GM10847 (cell line): ENCODE measurements around the gene RP9.

Source experiments
- POLR2A ChIP-seq: IDR thresholded peaks from 2 replicates; pipeline ENCODE4 v1.6.1; 2011; ENCODE audit not compliant: insufficient read length; ENCODE audit errors: extremely low read depth

RP9 gene

DNA sequence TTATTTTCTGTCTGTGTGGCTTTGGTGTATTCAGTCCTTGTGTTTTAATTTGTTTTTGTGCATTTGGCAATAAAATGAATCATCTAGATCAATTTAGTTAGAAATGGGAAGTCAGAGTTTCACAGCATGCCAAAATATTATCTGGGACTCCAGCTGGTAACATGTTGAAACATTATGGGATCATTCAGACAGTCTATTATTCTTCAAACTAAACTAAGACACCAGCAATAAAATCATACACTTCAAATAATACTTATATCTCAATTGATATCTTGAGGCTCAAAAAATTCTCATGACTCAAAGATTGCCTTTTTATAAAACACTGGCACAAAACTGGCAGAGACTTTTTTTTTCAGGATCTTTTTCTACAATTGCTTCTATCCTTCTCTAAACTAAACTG, 5.8 kb upstream of the RP9 start:
- no peak for TF ChIP-seq POLR2A

GRCh38 chr7:33111614-33112013, 2.4 kb upstream of the RP9 start:
- no peak for TF ChIP-seq POLR2A

- no peak for TF ChIP-seq POLR2A
Observed at GRCh38 chr7:33109758-33110238, 594 bp upstream of the RP9 start.

- TF ChIP-seq POLR2A: no peak
Observed at GRCh38 chr7:33108554-33109004, 625 bp downstream of the RP9 start.

GRCh38 chr7:33107136-33108066, 1.8 kb downstream of the RP9 start:
- no peak for TF ChIP-seq POLR2A

DNA sequence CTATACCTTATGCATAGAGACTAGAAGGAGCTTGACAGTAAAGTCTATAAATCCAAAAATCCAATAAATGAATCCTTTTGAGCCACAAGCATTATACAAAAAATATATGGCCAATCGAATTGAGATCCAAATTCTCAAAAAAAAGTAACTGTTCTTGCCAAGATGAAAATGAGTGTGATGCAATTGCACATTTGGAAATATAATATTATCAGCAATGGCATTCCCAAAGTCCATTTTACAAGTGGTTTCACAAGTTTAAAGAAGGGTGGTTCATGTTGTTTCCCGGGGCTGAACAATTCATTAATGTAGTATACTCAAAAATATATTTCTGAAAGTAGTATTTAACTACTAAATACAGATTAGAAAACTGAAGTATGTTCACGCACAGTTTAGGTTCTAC, 7.3 kb downstream of the RP9 start:
- no peak for TF ChIP-seq POLR2A

- TF ChIP-seq POLR2A: no peak
Observed at GRCh38 chr7:33100770-33101169, 8.4 kb downstream of the RP9 start.

DNA sequence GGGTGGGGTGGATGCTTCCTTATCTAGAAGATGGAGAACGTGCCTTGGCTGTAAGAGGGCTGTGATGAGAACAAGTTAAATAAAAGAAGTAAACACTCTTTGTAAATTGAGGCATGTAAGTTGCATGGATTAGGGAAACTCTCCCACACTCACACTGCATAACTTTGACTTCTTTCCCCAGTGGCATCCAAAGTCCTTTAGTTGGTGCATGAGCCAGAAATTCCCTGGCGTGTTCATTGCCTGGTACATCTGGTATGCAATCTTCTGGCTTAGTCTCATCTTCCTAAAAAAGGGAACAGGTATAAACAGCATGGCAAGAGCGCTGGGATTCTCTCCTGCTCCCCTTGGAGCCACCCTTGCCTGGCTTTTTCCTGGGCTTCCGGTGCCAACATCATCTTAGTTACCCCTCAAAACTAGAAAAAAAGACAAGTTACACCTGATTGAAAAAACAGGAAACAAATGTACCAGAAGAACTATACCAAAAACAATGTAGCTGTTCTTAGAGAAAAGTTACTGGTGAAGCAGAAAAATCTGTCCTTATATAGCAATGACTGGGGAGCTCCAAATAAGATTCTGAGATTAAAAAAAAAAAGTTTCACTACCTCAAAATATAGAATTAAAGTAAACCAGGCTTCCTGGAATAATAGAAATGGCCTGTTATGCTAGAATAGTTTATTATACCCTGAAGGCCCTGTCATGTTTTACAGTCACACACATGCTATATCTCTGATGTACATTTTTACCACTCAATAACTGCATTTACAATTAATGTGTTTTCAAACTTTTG, 9.9 kb downstream of the RP9 start:
- TF ChIP-seq POLR2A: no peak

- TF ChIP-seq POLR2A: no peak
Observed at GRCh38 chr7:33093266-33093665, 15.9 kb downstream of the RP9 start.

- no peak for TF ChIP-seq POLR2A
Observed at GRCh38 chr7:33091641-33092191, 17.5 kb downstream of the RP9 start.

DNA sequence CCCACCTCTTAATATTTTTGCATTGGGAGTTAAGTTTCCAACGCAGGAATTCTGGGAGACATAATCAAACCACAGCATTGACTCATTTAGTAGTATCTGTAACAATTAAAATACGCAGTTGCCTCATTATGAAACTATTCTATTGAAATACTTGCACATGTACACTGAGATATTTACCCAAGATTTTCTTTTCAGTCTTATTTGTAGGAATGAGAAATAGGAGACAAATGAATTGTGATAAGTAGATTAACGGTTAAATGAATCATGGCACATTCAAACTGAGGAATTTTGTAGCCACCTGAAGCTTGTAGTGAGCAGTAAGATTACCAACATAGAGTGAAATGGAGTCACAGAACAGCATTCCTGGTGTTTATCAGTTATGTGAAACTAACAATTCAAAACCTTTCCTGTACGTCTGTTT, 18.1 kb downstream of the RP9 start:
- TF ChIP-seq POLR2A: no peak

DNA sequence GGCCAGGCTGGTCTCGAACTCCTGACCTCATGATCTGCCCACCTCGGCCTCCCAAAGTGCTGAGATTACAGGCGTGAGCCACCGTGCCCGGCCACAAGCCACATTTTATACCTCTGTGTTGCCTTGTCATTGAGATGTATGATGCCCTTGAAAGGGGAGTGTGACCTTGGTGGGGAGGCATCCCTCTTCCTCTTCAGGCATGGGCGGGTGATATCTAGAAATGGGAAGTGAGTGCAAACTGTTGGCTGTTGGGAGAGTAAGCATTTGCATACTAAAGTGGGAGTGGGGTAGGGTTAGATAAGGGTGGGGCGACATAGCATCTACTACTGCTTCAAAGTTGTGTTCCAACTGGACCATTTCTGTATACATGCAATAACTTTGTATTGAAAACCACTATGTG, 20.1 kb downstream of the RP9 start:
- TF ChIP-seq POLR2A: no peak

DNA sequence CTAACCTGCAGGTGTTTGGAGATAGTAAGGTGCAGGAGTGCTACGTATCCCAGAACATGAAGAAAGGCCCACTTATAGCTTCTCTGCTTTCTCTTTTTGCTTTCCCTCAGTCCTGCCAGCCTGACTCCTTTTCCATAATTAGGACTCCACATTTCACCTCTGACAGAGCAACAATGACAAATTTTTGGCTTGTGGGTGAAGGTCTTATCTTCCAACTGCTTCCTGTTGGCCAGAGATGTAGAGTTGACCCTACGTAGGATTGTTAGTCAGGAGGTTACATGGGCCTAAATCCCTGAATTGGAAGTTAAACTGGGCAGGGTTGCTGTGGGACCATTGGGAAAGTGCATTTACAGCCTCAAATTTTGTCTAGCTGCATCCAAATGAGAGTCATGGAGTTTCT, 21.3 kb downstream of the RP9 start:
- TF ChIP-seq POLR2A: no peak

GRCh38 chr7:33087356-33087755, 21.8 kb downstream of the RP9 start:
- no peak for TF ChIP-seq POLR2A
